Tibial artery (tissue), 4 donors: ENCODE data around the gene LMF1.
"Not testable (repeated sequence)": the region's sequence is repeated elsewhere in the genome, so short reads cannot be mapped to it uniquely, and the experiment has no call there.

Experiments used
- DNase-seq, 2 donors: peaks; one replicate each; pipeline ENCODE4 v3.0.0-alpha.2; 2019
- H3K27ac ChIP-seq, 2 donors: fragments of 200-600 bp; sonication (generic) in 1 of 2; 1 replicate in 1 of 2; 2 replicates in 1 of 2; pipeline ENCODE4 v1.5.1; 2018 to 2019; ENCODE audit warnings: mild to moderate bottlenecking in 1 of 2
- H3K27me3 ChIP-seq, 2 donors: fragments of 200-600 bp; sonication (generic) in 1 of 2; one replicate each; pipeline versions ENCODE4 v1.5.1 to v1.6.0; 2016 to 2019
- H3K36me3 ChIP-seq, 3 donors: fragments of 200-600 bp; sonication (generic) in 2 of 3; one replicate each; pipeline ENCODE4 v1.5.1; 2016 to 2019; ENCODE audit warnings: mild to moderate bottlenecking in 2 of 3
- H3K4me1 ChIP-seq, 4 donors: fragments of 200-600 bp; sonication (generic) in 2 of 4; 1 replicate in 3 of 4; 2 replicates in 1 of 4; pipeline ENCODE4 v1.5.1; 2016 to 2019
- H3K4me3 ChIP-seq, 2 donors: fragments of 200-600 bp; sonication (generic) in 1 of 2; 1 replicate in 1 of 2; 2 replicates in 1 of 2; pipeline ENCODE4 v1.5.1; 2018 to 2019; ENCODE audit warnings: mild to moderate bottlenecking in 2 of 2
- H3K9me3 ChIP-seq, 3 donors: fragments of 200-600 bp; sonication (generic) in 1 of 3; one replicate each; pipeline ENCODE4 v1.5.1; 2016 to 2019
- CTCF ChIP-seq, 2 experiments: fragments of 200-600 bp in 1 of 2; fragments of 450-650 bp in 1 of 2; IDR thresholded peaks; one replicate each; pipeline ENCODE4 v1.5.1; 2017 to 2019; ENCODE audit warnings: antibody characterized with exemption in 2 of 2, mild to moderate bottlenecking in 1 of 2, moderate library complexity in 1 of 2
- intact Hi-C: fragments of 100-400 bp; cut with DNase I; formaldehyde crosslinking; loops from one replicate; pipeline ENCODE4 v1.15.0; 2023; ENCODE audit warnings: low total_unique reads

LMF1 gene

GRCh38 chr16:839643-840408 lies 131.0 kb downstream of the LMF1 start:
- Histone ChIP-seq H3K4me3 (no peak overlapping the region), H3K9me3 (peaks cover 0 to 21% (median 20%) of the 10 kb centered on the region in 3 donors), H3K27me3 (peaks cover 0 to 42% of the 10 kb centered on the region in 2 donors), H3K4me1 (no peaks in the 10 kb centered on the region), H3K36me3 (no peaks in the 10 kb centered on the region), H3K27ac (no peak overlapping the region)
- intact Hi-C loops = no loop called here
- no peak for DNase-seq
- no peak for TF ChIP-seq CTCF (IDR thresholded peaks at IDR 0.05)

- no peak for DNase-seq
- Histone ChIP-seq H3K27me3 (peaks cover 0 to 42% of the 10 kb centered on the region in 2 donors), H3K27ac (no peak overlapping the region), H3K9me3 (peaks cover 0 to 29% (median 29%) of the 10 kb centered on the region in 3 donors), H3K4me1 (no peaks in the 10 kb centered on the region), H3K4me3 (no peak overlapping the region), H3K36me3 (no peaks in the 10 kb centered on the region)
- TF ChIP-seq CTCF (IDR thresholded peaks at IDR 0.05) = no peak
- intact Hi-C loops = no loop called here
These were observed 132.0 kb downstream of the LMF1 start for GRCh38 chr16:838741-839140.

- H3K4me1 ChIP-seq, intact Hi-C loops, DNase-seq, H3K36me3 ChIP-seq, H3K27ac ChIP-seq, H3K4me3 ChIP-seq: not testable (repeated sequence)
- peaks cover 0 to 44% of the 10 kb centered on the region in 2 donors for H3K27me3 ChIP-seq
- peaks cover 0 to 34% (median 29%) of the 10 kb centered on the region in 3 donors for H3K9me3 ChIP-seq
These were observed 134.0 kb downstream of the LMF1 start for GRCh38 chr16:836822-837221.

- H3K4me1 ChIP-seq = no peaks in the 10 kb centered on the region
- intact Hi-C loops = no loop called here
- H3K9me3 ChIP-seq = peaks cover 0 to 34% (median 29%) of the 10 kb centered on the region in 3 donors
- no peak overlapping the region for H3K27ac ChIP-seq
- H3K36me3 ChIP-seq = no peaks in the 10 kb centered on the region
- H3K27me3 ChIP-seq = peaks cover 0 to 44% of the 10 kb centered on the region in 2 donors
- no peak overlapping the region for H3K4me3 ChIP-seq
- TF ChIP-seq CTCF (IDR thresholded peaks at IDR 0.05) = no peak
- no peak for DNase-seq
These were observed 134.6 kb downstream of the LMF1 start for GRCh38 chr16:836221-836620.

GRCh38 chr16:835373-835772 lies 135.4 kb downstream of the LMF1 start:
- no peak for DNase-seq
- Histone ChIP-seq H3K4me1 (no peaks in the 10 kb centered on the region), H3K4me3 (no peak overlapping the region), H3K27ac (no peak overlapping the region), H3K36me3 (no peaks in the 10 kb centered on the region), H3K27me3 (peaks cover 0 to 37% of the 10 kb centered on the region in 2 donors), H3K9me3 (peaks cover 0 to 34% (median 29%) of the 10 kb centered on the region in 3 donors)
- intact Hi-C loops = no loop called here
- TF ChIP-seq CTCF (IDR thresholded peaks at IDR 0.05) = no peak

GRCh38 chr16:833411-833810 lies 137.4 kb downstream of the LMF1 start:
- no peaks in the 10 kb centered on the region for H3K36me3 ChIP-seq
- H3K4me1 ChIP-seq = no peaks in the 10 kb centered on the region
- TF ChIP-seq CTCF (IDR thresholded peaks at IDR 0.05) = no peak
- H3K27ac ChIP-seq = no peak overlapping the region
- peaks cover 0 to 31% of the 10 kb centered on the region in 2 donors for H3K27me3 ChIP-seq
- peaks cover 0 to 34% (median 29%) of the 10 kb centered on the region in 3 donors for H3K9me3 ChIP-seq
- DNase-seq = no peak
- intact Hi-C loops = no loop called here
- H3K4me3 ChIP-seq = no peak overlapping the region
